Endothelial cell of umbilical vein (primary cell): ENCODE results near the gene XXYLT1. TPM values are rescaled to one million over a fixed set of nuclear protein-coding genes. Genes with fewer than 3 reads are reported as not detected.

Source experiments
- BruUV-seq: library from RNA; stranded (reverse); fragments of 400-500 nt; replicated peaks from 2 replicates; lab custom pipeline; 2021; lab: Mats Ljungman, UMichigan
- CTCF ChIA-PET: fragments of 300-600, 350-600 bp; sonication (Branson Sonifier 250); formaldehyde crosslinking; loops from one replicate; lab custom pipeline; 2021; ENCODE audit warnings: antibody characterized with exemption, inconsistent platforms; lab: Charles Lee
- POLR2A ChIA-PET: fragments of 300-600, 350-600 bp; sonication (Branson Sonifier 250); formaldehyde crosslinking; loops from one replicate; lab custom pipeline; 2021; ENCODE audit warnings: antibody characterized with exemption, inconsistent platforms; lab: Charles Lee
- DNase-seq: peaks from one replicate; pipeline ENCODE4 v3.0.0-alpha.2; 2011; ENCODE audit warnings: low read depth, low spot score
- FAIRE-seq: peaks from 2 replicates; lab custom pipeline; 2011; peaks lifted over from hg19 to GRCh38; lab: Jason Lieb, UNC
- H2AFZ ChIP-seq: 2 replicates; pipeline ENCODE4 v1.6.0; 2012; ENCODE audit warnings: low read depth, low read length, control low read depth, inconsistent platforms
- H3K27ac ChIP-seq: 2 replicates; pipeline ENCODE4 v1.5.1; 2011; ENCODE audit warnings: low read depth, mild to moderate bottlenecking, control low read depth, low read length, moderate library complexity; ENCODE audit not compliant: insufficient read depth
- H3K27me3 ChIP-seq, 2 experiments: 2 replicates each; pipeline versions ENCODE4 v1.6.0 to v1.6.1; 2011; ENCODE audit warnings: low read length in 2 of 2, mixed read lengths in 1 of 2; ENCODE audit not compliant: control insufficient read depth in 2 of 2, insufficient read depth in 2 of 2
- H3K36me3 ChIP-seq, 2 experiments: 2 replicates in 1 of 2; 3 replicates in 1 of 2; pipeline ENCODE4 v1.5.1; 2011; ENCODE audit warnings: low read length in 2 of 2, mild to moderate bottlenecking in 1 of 2, moderate library complexity in 1 of 2; ENCODE audit not compliant: control insufficient read depth in 2 of 2, insufficient read depth in 2 of 2; ENCODE audit errors: extremely low read depth in 1 of 2
- H3K4me1 ChIP-seq: 3 replicates; pipeline ENCODE4 v1.5.1; 2011; ENCODE audit warnings: mild to moderate bottlenecking, low read length; ENCODE audit not compliant: control insufficient read depth, insufficient read depth; ENCODE audit errors: extremely low read depth
- H3K4me2 ChIP-seq: 2 replicates; pipeline ENCODE4 v1.6.1; 2011; ENCODE audit warnings: low read length, control low read depth, mixed read lengths; ENCODE audit not compliant: insufficient read depth
- H3K4me3 ChIP-seq, 3 experiments: fragments of 200-600 bp in 1 of 3; sonication (generic), shearing (Covaris generic) in 1 of 3; replicated peaks in 1 of 3; 2 replicates each; pipeline ENCODE4 v1.5.1; 2011 to 2016; ENCODE audit warnings: control low read depth in 3 of 3, low read length in 3 of 3, mild to moderate bottlenecking in 2 of 3, inconsistent platforms in 1 of 3, low read depth in 1 of 3, moderate library complexity in 1 of 3; ENCODE audit not compliant: insufficient read depth in 1 of 3
- H3K79me2 ChIP-seq: 2 replicates; pipeline ENCODE4 v1.6.0; 2012; ENCODE audit warnings: low read length, inconsistent platforms; ENCODE audit not compliant: control insufficient read depth, insufficient read depth
- H3K9ac ChIP-seq: replicated peaks from 2 replicates; pipeline ENCODE3; 2011; ENCODE audit warnings: low read length, control low read depth; ENCODE audit not compliant: insufficient read depth; ENCODE audit errors: extremely low read depth
- H3K9me1 ChIP-seq: replicated peaks from 3 replicates; pipeline ENCODE4 v1.6.0; 2011; ENCODE audit warnings: mild to moderate bottlenecking, low read length; ENCODE audit not compliant: control insufficient read depth, insufficient read depth; ENCODE audit errors: extremely low read depth
- H3K9me3 ChIP-seq: replicated peaks from 2 replicates; pipeline ENCODE4 v1.5.1; 2012; ENCODE audit warnings: low read length, inconsistent platforms; ENCODE audit not compliant: control insufficient read depth, insufficient read depth
- H4K20me1 ChIP-seq: replicated peaks from 2 replicates; pipeline ENCODE3; 2011; ENCODE audit warnings: mild to moderate bottlenecking, low read length; ENCODE audit not compliant: control insufficient read depth, insufficient read depth; ENCODE audit errors: extremely low read depth
- EZH2 ChIP-seq: IDR thresholded peaks from 2 replicates; pipeline ENCODE4 v1.6.1; 2012; ENCODE audit warnings: borderline replicate concordance, low read depth, mild to moderate bottlenecking, moderate library complexity, low read length, inconsistent platforms; ENCODE audit not compliant: severe bottlenecking
- POLR2A ChIP-seq: IDR thresholded peaks from 2 replicates; pipeline ENCODE4 v1.6.1; 2012; ENCODE audit warnings: low read depth, mild to moderate bottlenecking, control low read depth, low read length
- POLR2AphosphoS5 ChIP-seq: IDR thresholded peaks from 2 replicates; pipeline ENCODE4 v1.6.1; 2012; ENCODE audit warnings: low read depth, mild to moderate bottlenecking, control low read depth, low read length, moderate library complexity; ENCODE audit not compliant: insufficient read depth
- dilution Hi-C: fragments of 300-500 bp; cut with MboI; formaldehyde crosslinking; loops from one replicate; pipeline ENCODE4 v1.15.0; 2019; ENCODE audit warnings: low sequenced_read_pairs; ENCODE audit not compliant: extremely low pct_ligation_motif_present
- intact Hi-C: fragments of 100-400 bp; cut with micrococcal nuclease; formaldehyde crosslinking; loops from one replicate; pipeline ENCODE4 v1.10.0; 2022
- polyA plus RNA-seq, 4 experiments: library from polyadenylated mRNA; depleted of rRNA in 3 of 4; stranded (reverse) in 3 of 4; unstranded in 1 of 4; fragments of >200 nt; gene quantifications; 2 replicates each; pipeline versions ENCODE4 v1.2.1 to v1.2.3, GENCODE V29; 2011 to 2012; ENCODE audit warnings: missing spikeins in 1 of 4
- total RNA-seq: library from RNA; stranded (reverse); gene quantifications from 2 replicates; pipeline ENCODE4 v1.2.3, GENCODE V29; 2021
- TF ChIP-seq, protein P1 (sequence below), 2 donors: IDR thresholded peaks; 1 replicate in 1 of 2; 2 replicates in 1 of 2; pipeline ENCODE4 v1.5.1; 2011; ENCODE audit warnings: low read length in 2 of 2, mild to moderate bottlenecking in 2 of 2, moderate library complexity in 2 of 2, control low read depth in 1 of 2, inconsistent platforms in 1 of 2, low read depth in 1 of 2; ENCODE audit not compliant: insufficient read depth in 1 of 2; ENCODE audit errors: extremely low read depth in 1 of 2

The XXYLT1 gene
- total and polyA plus RNA-seq, 2 donors (not counting 3 experiments of a cell fraction or from before 2014, with no cell fraction given), result 54.4 to 78.1 TPM

DNA sequence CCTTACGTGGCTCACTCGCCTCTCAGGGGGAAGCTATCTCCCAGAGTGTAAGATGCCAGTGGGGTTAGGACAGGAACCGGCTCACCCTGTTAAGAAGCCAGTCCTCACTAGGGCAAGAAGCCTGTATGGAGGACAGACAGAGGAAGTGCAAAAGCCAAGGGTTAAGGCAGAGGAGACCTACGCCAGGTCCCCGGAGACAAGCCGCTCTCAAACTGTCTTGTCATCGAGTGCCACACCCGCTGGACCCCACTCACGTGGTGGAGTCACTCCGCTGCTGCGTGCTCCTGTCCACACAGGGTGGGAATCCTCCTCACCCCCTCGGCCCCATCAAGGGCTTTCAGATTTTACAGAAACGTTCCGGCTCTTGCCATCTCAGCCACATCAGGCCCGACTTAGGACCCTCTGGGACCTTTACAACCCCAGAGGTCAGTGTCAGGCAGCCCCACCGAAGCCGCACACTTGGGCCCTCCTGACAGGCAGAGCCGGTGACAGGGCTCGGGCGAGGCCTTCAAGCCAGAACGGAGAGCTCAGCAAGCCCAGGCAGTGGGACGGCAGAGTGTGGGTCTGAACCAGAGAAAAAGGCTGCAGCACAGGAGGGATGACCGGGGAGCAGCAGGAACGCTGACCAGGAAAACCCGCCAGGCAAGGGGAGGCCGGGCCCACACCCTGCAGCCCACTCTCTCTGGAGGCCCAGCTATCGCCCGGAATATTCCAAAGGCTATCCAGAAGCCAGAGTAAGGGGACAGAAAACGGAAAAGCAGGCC, 61.7 kb downstream of the XXYLT1 start:
- H3K36me3 ChIP-seq, result no peaks in the 10 kb centered on the region
- H3K4me3 ChIP-seq, result no peak overlapping the region
- H4K20me1 ChIP-seq, result no peaks in the 10 kb centered on the region
- no peaks in the 10 kb centered on the region for H3K27me3 ChIP-seq
- BruUV-seq, result no TSS peak
- peaks cover 27% of the 10 kb centered on the region for H3K79me2 ChIP-seq
- no peak for TF ChIP-seq EZH2
- no peaks in the 10 kb centered on the region for H3K9me1 ChIP-seq
- dilution Hi-C loops (no loop called here), intact Hi-C loops (no loop called here)
- H2AFZ ChIP-seq, result no peak overlapping the region
- H3K27ac ChIP-seq, result peak overlapping the region; percentile 58
- CTCF ChIA-PET, result interaction anchor here (1.1 to 2.4 kb wide), 4 partner anchors 14 to 527 kb away, joined by 3 to 10 read pairs (median 5); no protein-coding TSS in a partner anchor
- H3K9me3 ChIP-seq, result no peaks in the 10 kb centered on the region
- H3K4me2 ChIP-seq, result no peak overlapping the region
- H3K4me1 ChIP-seq, result peaks cover 40% of the 10 kb centered on the region
- POLR2A ChIA-PET, result interaction anchor here (1.7 kb wide), 1 partner anchor 14 kb away, joined by 4 read pairs; no protein-coding TSS in a partner anchor
- no peak overlapping the region for H3K9ac ChIP-seq
- no peak for FAIRE-seq
- DNase-seq, result no peak

- H3K4me1 ChIP-seq, result peaks cover 45% of the 10 kb centered on the region
- intact Hi-C loops (no loop called here), dilution Hi-C loops (no loop called here)
- POLR2A ChIA-PET, result no interaction called here
- H3K27ac ChIP-seq, result no peak overlapping the region
- H3K4me2 ChIP-seq, result no peak overlapping the region
- H3K9ac ChIP-seq, result no peak overlapping the region
- TF ChIP-seq POLR2A (no peak), POLR2AphosphoS5 (no peak)
- TF ChIP-seq, protein P1, sequence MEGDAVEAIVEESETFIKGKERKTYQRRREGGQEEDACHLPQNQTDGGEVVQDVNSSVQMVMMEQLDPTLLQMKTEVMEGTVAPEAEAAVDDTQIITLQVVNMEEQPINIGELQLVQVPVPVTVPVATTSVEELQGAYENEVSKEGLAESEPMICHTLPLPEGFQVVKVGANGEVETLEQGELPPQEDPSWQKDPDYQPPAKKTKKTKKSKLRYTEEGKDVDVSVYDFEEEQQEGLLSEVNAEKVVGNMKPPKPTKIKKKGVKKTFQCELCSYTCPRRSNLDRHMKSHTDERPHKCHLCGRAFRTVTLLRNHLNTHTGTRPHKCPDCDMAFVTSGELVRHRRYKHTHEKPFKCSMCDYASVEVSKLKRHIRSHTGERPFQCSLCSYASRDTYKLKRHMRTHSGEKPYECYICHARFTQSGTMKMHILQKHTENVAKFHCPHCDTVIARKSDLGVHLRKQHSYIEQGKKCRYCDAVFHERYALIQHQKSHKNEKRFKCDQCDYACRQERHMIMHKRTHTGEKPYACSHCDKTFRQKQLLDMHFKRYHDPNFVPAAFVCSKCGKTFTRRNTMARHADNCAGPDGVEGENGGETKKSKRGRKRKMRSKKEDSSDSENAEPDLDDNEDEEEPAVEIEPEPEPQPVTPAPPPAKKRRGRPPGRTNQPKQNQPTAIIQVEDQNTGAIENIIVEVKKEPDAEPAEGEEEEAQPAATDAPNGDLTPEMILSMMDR (IDR thresholded peaks at IDR 0.05; ENCODE audit: extremely low read depth in 1 of 2, insufficient read depth in 1 of 2, low read depth in 1 of 2, low read length in 2 of 2), result no peak
- FAIRE-seq (no peak), DNase-seq (no peak)
- no peaks in the 10 kb centered on the region for H3K9me3 ChIP-seq
- H4K20me1 ChIP-seq, result no peaks in the 10 kb centered on the region
- H3K4me3 ChIP-seq, result no peak overlapping the region
- no peaks in the 10 kb centered on the region for H3K36me3 ChIP-seq
- H2AFZ ChIP-seq, result no peak overlapping the region
- no peaks in the 10 kb centered on the region for H3K9me1 ChIP-seq
- no TSS peak for BruUV-seq
- no peaks in the 10 kb centered on the region for H3K27me3 ChIP-seq
- H3K79me2 ChIP-seq, result peaks cover 27% of the 10 kb centered on the region
- CTCF ChIA-PET, result interaction anchor here (1.1 kb wide), 1 partner anchor 42 kb away, joined by 3 read pairs; no protein-coding TSS in a partner anchor
Observed at GRCh38 chr3:195208631-195209030, 62.3 kb downstream of the XXYLT1 start.
